SHP77 treated with DMSO at 0.1 percent for 48 hours (cell line): ENCODE results near the gene ZNF823.

Source experiments
- DNase-seq: peaks from one replicate; lab custom pipeline; 2025; lab: John Stamatoyannopoulos, UW

The ZNF823 gene

GRCh38 chr19:11737964-11738745 is 591 bp downstream of the ZNF823 start:
- no peak for DNase-seq

- no peak for DNase-seq
Measured at GRCh38 chr19:11736696-11737095, 2.0 kb downstream of the ZNF823 start.

GRCh38 chr19:11735375-11735774 is 3.4 kb downstream of the ZNF823 start:
- DNase-seq: no peak

GRCh38 chr19:11729586-11729985 is 9.2 kb downstream of the ZNF823 start:
- DNase-seq: no peak

GRCh38 chr19:11722414-11722813 is 16.3 kb downstream of the ZNF823 start:
- no peak for DNase-seq

GRCh38 chr19:11721681-11722080 is 17.1 kb downstream of the ZNF823 start:
- no peak for DNase-seq

- DNase-seq: no peak
Measured at GRCh38 chr19:11710313-11710712, 28.4 kb downstream of the ZNF823 start.

- no peak for DNase-seq
Measured at GRCh38 chr19:11708457-11708856, 30.3 kb downstream of the ZNF823 start.

GRCh38 chr19:11705474-11705873 is 33.3 kb downstream of the ZNF823 start:
- no peak for DNase-seq

GRCh38 chr19:11704626-11705025 is 34.1 kb downstream of the ZNF823 start:
- DNase-seq: no peak

- DNase-seq: no peak
Measured at GRCh38 chr19:11699931-11700794, 38.6 kb downstream of the ZNF823 start.

GRCh38 chr19:11698231-11698630 is 40.5 kb downstream of the ZNF823 start:
- DNase-seq: no peak

GRCh38 chr19:11697284-11697855 is 41.4 kb downstream of the ZNF823 start:
- DNase-seq: no peak

- peak; percentile 89 for DNase-seq
Measured at GRCh38 chr19:11694533-11695439, 44.0 kb downstream of the ZNF823 start.

GRCh38 chr19:11693505-11694499 is 44.9 kb downstream of the ZNF823 start:
- DNase-seq: no peak

- no peak for DNase-seq
Measured at GRCh38 chr19:11692127-11692790, 46.5 kb downstream of the ZNF823 start.

GRCh38 chr19:11685676-11686650 is 52.8 kb downstream of the ZNF823 start:
- no peak for DNase-seq

- no peak for DNase-seq
Measured at GRCh38 chr19:11684987-11685675, 53.6 kb downstream of the ZNF823 start.
